ENCODE results near the gene KLHL29. TPM values are rescaled to one million over a fixed set of nuclear protein-coding genes. Genes with fewer than 3 reads are reported as not detected.

KLHL29 gene
- polyA plus RNA-seq, 3 donors, result 0.03 TPM; not detected in 2

DNA sequence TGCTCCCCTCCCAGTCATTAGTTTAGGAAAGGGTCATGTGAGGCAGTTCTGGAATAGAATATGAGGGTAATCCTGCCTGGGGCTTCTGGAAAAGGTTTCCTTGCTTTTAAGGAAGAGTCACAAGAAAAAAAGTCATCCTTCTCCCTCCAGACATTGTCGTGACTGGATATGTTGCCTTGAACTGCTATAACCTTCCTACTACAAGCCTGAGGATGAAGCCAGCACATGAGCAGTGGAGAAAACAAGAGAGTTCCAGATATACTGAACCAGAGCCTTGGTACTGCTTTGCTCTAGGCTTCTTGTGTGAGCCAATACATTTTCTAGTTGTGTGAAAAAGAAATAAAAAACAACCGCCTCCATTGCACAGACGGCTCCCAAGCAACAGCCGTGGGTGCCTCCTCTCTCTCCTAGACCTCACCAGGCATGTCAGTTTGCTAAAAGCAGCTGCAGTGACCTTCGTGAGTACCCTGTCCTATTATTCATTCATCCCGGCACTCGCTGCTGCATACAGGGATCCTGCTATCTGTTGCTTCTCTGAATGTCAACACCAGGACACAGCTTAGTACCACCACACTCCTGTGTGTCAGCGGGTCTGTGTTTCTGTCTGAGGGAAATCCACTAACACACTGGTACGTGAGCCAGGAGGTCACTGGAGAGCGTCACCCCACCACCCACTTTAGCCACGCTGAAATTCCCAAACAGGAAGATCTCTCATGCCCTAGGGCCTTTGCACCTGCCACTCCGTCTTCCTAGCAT is 186.7 kb downstream of the KLHL29 start:
- Histone ChIP-seq H4K20me1 (ENCODE audit: insufficient read depth, low read length) (no peaks in the 10 kb centered on the region), H3K27me3 (ENCODE audit: control insufficient read depth in 2 of 2, insufficient read depth in 2 of 2, low read length in 2 of 2) (no peaks in the 10 kb centered on the region), H3K79me2 (ENCODE audit: insufficient read depth, low read length) (no peaks in the 10 kb centered on the region), H3K4me2 (replicated peaks; ENCODE audit: extremely low read depth, low read length, poor library complexity, severe bottlenecking) (no peak overlapping the region), H3K9ac (ENCODE audit: insufficient read depth, low read length, poor library complexity, severe bottlenecking) (no peak overlapping the region), H2AFZ (ENCODE audit: insufficient read depth, low read depth, low read length, poor library complexity, severe bottlenecking) (no peak overlapping the region), H3K4me3 (replicated peaks in 1 of 3; ENCODE audit: low read depth in 2 of 3, low read length in 3 of 3) (no peak overlapping the region), H3K27ac (ENCODE audit: low read depth in 1 of 2, low read length in 2 of 2) (no peak overlapping the region), H3K9me3 (replicated peaks in 1 of 2; ENCODE audit: control insufficient read depth in 1 of 2, insufficient read depth in 1 of 2, low read length in 2 of 2) (no peaks in the 10 kb centered on the region), H3K4me1 (ENCODE audit: control insufficient read depth in 1 of 2, insufficient read depth in 2 of 2, low read length in 2 of 2) (no peaks in the 10 kb centered on the region), H3K36me3 (replicated peaks in 1 of 2; ENCODE audit: control insufficient read depth in 1 of 2, insufficient read depth in 2 of 2, low read length in 2 of 2) (no peaks in the 10 kb centered on the region)
- intact Hi-C loops (cut with micrococcal nuclease), result no loop called here
- H3K27ac Mint-ChIP-seq, result no peak overlapping the region
- peaks cover 5 to 14% (median 6%) of the 10 kb centered on the region in 3 donors for H3K27me3 Mint-ChIP-seq (ENCODE audit: low read depth in 3 of 3)
- H3K9me3 Mint-ChIP-seq, result peaks cover 0 to 1% (median 0%) of the 10 kb centered on the region in 7 donors
- no peak overlapping the region for H3K4me3 Mint-ChIP-seq
- no peaks in the 10 kb centered on the region for H3K36me3 Mint-ChIP-seq
- TF ChIP-seq, protein P1, sequence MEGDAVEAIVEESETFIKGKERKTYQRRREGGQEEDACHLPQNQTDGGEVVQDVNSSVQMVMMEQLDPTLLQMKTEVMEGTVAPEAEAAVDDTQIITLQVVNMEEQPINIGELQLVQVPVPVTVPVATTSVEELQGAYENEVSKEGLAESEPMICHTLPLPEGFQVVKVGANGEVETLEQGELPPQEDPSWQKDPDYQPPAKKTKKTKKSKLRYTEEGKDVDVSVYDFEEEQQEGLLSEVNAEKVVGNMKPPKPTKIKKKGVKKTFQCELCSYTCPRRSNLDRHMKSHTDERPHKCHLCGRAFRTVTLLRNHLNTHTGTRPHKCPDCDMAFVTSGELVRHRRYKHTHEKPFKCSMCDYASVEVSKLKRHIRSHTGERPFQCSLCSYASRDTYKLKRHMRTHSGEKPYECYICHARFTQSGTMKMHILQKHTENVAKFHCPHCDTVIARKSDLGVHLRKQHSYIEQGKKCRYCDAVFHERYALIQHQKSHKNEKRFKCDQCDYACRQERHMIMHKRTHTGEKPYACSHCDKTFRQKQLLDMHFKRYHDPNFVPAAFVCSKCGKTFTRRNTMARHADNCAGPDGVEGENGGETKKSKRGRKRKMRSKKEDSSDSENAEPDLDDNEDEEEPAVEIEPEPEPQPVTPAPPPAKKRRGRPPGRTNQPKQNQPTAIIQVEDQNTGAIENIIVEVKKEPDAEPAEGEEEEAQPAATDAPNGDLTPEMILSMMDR (IDR thresholded peaks at IDR 0.05), result no peak
- no peak for DNase-seq
- 80% methylated on average over 7 of the region's 12 CpGs for WGBS (ENCODE audit: insufficient coverage)
- no peaks in the 10 kb centered on the region for H3K4me1 Mint-ChIP-seq

- Histone ChIP-seq H3K4me3 (replicated peaks in 1 of 3; ENCODE audit: low read depth in 2 of 3, low read length in 3 of 3) (no peak overlapping the region), H3K36me3 (replicated peaks in 1 of 2; ENCODE audit: control insufficient read depth in 1 of 2, insufficient read depth in 2 of 2, low read length in 2 of 2) (no peaks in the 10 kb centered on the region), H2AFZ (ENCODE audit: insufficient read depth, low read depth, low read length, poor library complexity, severe bottlenecking) (no peak overlapping the region), H3K4me1 (ENCODE audit: control insufficient read depth in 1 of 2, insufficient read depth in 2 of 2, low read length in 2 of 2) (no peaks in the 10 kb centered on the region), H3K79me2 (ENCODE audit: insufficient read depth, low read length) (no peaks in the 10 kb centered on the region), H3K9ac (ENCODE audit: insufficient read depth, low read length, poor library complexity, severe bottlenecking) (no peak overlapping the region), H4K20me1 (ENCODE audit: insufficient read depth, low read length) (no peaks in the 10 kb centered on the region), H3K9me3 (replicated peaks in 1 of 2; ENCODE audit: control insufficient read depth in 1 of 2, insufficient read depth in 1 of 2, low read length in 2 of 2) (no peaks in the 10 kb centered on the region), H3K27me3 (ENCODE audit: control insufficient read depth in 2 of 2, insufficient read depth in 2 of 2, low read length in 2 of 2) (no peaks in the 10 kb centered on the region), H3K4me2 (replicated peaks; ENCODE audit: extremely low read depth, low read length, poor library complexity, severe bottlenecking) (no peak overlapping the region), H3K27ac (ENCODE audit: low read depth in 1 of 2, low read length in 2 of 2) (no peak overlapping the region)
- intact Hi-C loops (cut with micrococcal nuclease), result no loop called here
- peak overlapping the region in 1 of 2 donors; percentile 27 for H3K4me3 Mint-ChIP-seq
- no peaks in the 10 kb centered on the region for H3K36me3 Mint-ChIP-seq
- H3K9me3 Mint-ChIP-seq, result peaks cover 0 to 1% (median 0%) of the 10 kb centered on the region in 7 donors
- no peak for DNase-seq
- no peaks in the 10 kb centered on the region for H3K4me1 Mint-ChIP-seq
- H3K27me3 Mint-ChIP-seq (ENCODE audit: low read depth in 3 of 3), result peaks cover 6 to 8% (median 7%) of the 10 kb centered on the region in 3 donors
- WGBS (ENCODE audit: insufficient coverage), result 87% methylated on average over 7 of the region's 13 CpGs
- TF ChIP-seq, protein P1 (IDR thresholded peaks at IDR 0.05), result no peak
- H3K27ac Mint-ChIP-seq, result no peak overlapping the region
These were observed 190.1 kb downstream of the KLHL29 start for GRCh38 chr2:23574919-23575654.
